Lung (tissue), 12 donors: ENCODE data around the gene CNTFR. TPM values are rescaled to one million over a fixed set of nuclear protein-coding genes. Genes with fewer than 3 reads are reported as not detected.

Experiments used
- ATAC-seq: fragments of 200-7000 bp; cut with Tn5 transposase; one replicate; pipeline ENCODE4 v1.9.1; 2020; ENCODE audit warnings: moderate number of reproducible peaks; ENCODE audit not compliant: insufficient read depth, low FRiP score
- DNase-seq, 3 donors: peaks; one replicate each; pipeline ENCODE4 v3.0.0-alpha.2; 2013 to 2017
- H3K27ac ChIP-seq, 2 donors: one replicate each; pipeline ENCODE4 v1.5.1; 2013; ENCODE audit warnings: mild to moderate bottlenecking in 2 of 2, moderate library complexity in 2 of 2, control low read depth in 1 of 2, inconsistent platforms in 1 of 2, low read depth in 1 of 2, low read length in 1 of 2
- H3K27me3 ChIP-seq, 3 donors: one replicate each; pipeline ENCODE4 v1.5.1; 2013; ENCODE audit warnings: low read length in 2 of 3; ENCODE audit not compliant: control insufficient read depth in 3 of 3, insufficient read depth in 3 of 3
- H3K36me3 ChIP-seq, 4 donors: one replicate each; pipeline ENCODE4 v1.5.1; 2013; ENCODE audit warnings: low read length in 4 of 4, mild to moderate bottlenecking in 1 of 4, moderate library complexity in 1 of 4; ENCODE audit not compliant: control insufficient read depth in 4 of 4, insufficient read depth in 4 of 4
- H3K4me1 ChIP-seq, 5 donors: one replicate each; pipeline ENCODE4 v1.5.1; 2013; ENCODE audit warnings: low read length in 5 of 5, mild to moderate bottlenecking in 2 of 5, moderate library complexity in 1 of 5; ENCODE audit not compliant: control insufficient read depth in 5 of 5, insufficient read depth in 5 of 5
- H3K4me3 ChIP-seq: one replicate; pipeline ENCODE4 v1.5.1; 2013; ENCODE audit warnings: mild to moderate bottlenecking, control low read depth, moderate library complexity
- H3K9ac ChIP-seq, 2 donors: one replicate each; pipeline ENCODE4 v1.5.1; 2013; ENCODE audit warnings: low read length in 2 of 2, control low read depth in 1 of 2; ENCODE audit not compliant: insufficient read depth in 1 of 2
- H3K9me3 ChIP-seq, 4 donors: one replicate each; pipeline ENCODE4 v1.5.1; 2013; ENCODE audit warnings: low read length in 3 of 4, mild to moderate bottlenecking in 1 of 4, moderate library complexity in 1 of 4; ENCODE audit not compliant: control insufficient read depth in 4 of 4, insufficient read depth in 3 of 4
- WGBS, 2 donors: extraction: QIAGEN DNeasy Blood & Tissue Kit; methylation state at CpG; one replicate each; pipeline ENCODE4 v1.1.7; 2013; 5-methylcytosine and 5-hydroxymethylcytosine counted together
- polyA plus RNA-seq, 2 donors: library from polyadenylated mRNA; stranded (reverse); fragments of 200-250 nt; gene quantifications; one replicate each; pipeline ENCODE4 v1.2.1, GENCODE V29; 2013
- total RNA-seq, 2 donors: library from RNA; depleted of rRNA in 1 of 2; stranded (reverse); fragments of >200 nt in 1 of 2; gene quantifications; one replicate each; pipeline ENCODE4 v1.2.1, GENCODE V29; 2014 to 2021
- TF ChIP-seq, protein P1 (sequence below): IDR thresholded peaks from 2 replicates; pipeline ENCODE4 v1.5.1; 2012; ENCODE audit warnings: mild to moderate bottlenecking; ENCODE audit errors: control extremely low read depth, extremely low read depth
- donor health status: control.
- donor health status: control.
- donor health status: Bipolar disorder and iron deficiency.
- donor health status: healthy.
- donor health status: DM: yes; HTN: yes; CAD: no.

Gene CNTFR
- total and polyA plus RNA-seq, 4 donors: 0.42 to 3.3 (median 1.3) TPM

DNA sequence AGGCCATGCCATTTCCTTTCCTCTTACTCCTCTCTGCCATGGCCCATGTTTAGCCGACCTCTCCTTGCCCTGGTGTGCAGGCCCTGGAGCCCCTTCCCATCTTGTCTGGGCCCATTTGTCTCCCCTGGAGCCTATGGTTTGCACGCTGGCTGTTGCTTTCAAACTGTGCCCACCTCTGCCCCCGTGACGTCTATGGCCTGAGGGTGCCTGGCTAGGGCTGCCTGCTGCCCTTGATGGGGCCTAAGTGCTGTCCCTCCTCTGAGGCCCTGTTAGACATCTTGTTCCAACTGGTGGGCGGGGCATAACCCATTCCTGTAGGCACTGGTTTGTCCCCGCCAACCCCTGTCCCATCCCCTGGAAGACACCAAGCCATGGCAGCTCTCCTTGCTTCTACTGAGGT lies 44.0 kb downstream of the CNTFR start:
- ATAC-seq (no peak), DNase-seq (no peak)
- no peak overlapping the region for H3K9ac ChIP-seq
- peaks cover 0 to 5% (median 0%) of the 10 kb centered on the region in 3 donors for H3K27me3 ChIP-seq
- H3K4me1 ChIP-seq: peaks cover 0 to 6% (median 0%) of the 10 kb centered on the region in 5 donors
- H3K4me3 ChIP-seq: no peak overlapping the region
- TF ChIP-seq, protein P1, sequence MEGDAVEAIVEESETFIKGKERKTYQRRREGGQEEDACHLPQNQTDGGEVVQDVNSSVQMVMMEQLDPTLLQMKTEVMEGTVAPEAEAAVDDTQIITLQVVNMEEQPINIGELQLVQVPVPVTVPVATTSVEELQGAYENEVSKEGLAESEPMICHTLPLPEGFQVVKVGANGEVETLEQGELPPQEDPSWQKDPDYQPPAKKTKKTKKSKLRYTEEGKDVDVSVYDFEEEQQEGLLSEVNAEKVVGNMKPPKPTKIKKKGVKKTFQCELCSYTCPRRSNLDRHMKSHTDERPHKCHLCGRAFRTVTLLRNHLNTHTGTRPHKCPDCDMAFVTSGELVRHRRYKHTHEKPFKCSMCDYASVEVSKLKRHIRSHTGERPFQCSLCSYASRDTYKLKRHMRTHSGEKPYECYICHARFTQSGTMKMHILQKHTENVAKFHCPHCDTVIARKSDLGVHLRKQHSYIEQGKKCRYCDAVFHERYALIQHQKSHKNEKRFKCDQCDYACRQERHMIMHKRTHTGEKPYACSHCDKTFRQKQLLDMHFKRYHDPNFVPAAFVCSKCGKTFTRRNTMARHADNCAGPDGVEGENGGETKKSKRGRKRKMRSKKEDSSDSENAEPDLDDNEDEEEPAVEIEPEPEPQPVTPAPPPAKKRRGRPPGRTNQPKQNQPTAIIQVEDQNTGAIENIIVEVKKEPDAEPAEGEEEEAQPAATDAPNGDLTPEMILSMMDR: no peak
- H3K36me3 ChIP-seq: no peaks in the 10 kb centered on the region
- no peaks in the 10 kb centered on the region for H3K9me3 ChIP-seq
- WGBS, 2 donors: 89 to 91% methylated on average over 6 of the region's 6 CpGs
- H3K27ac ChIP-seq: no peak overlapping the region

DNA sequence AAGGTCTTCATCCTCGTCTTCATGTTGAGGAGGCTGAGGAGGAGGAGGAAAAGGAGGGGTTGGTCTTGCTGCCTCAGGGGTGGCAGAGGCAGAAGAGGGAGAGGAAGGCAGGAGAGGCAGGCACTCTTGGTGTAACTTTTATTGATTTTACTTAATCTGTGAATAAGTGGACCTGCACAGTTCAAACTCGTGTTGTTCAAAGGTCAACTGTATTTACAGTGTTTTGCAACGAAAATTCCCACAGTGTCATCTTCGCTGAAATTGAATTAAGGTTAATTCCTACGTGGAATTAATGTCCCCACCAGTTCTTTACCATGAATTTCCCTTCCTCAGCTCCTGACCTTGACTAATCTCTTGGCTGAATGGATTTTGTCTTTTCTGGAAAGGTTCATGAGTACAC lies 45.5 kb downstream of the CNTFR start:
- 56 to 74% methylated on average over 5 of the region's 5 CpGs for WGBS, 2 donors
- Histone ChIP-seq H3K9me3 (no peaks in the 10 kb centered on the region), H3K4me1 (peaks cover 0 to 6% (median 0%) of the 10 kb centered on the region in 5 donors), H3K36me3 (no peaks in the 10 kb centered on the region), H3K4me3 (no peak overlapping the region), H3K27ac (no peak overlapping the region), H3K9ac (no peak overlapping the region), H3K27me3 (peaks cover 0 to 5% (median 0%) of the 10 kb centered on the region in 3 donors)
- DNase-seq: no peak
- TF ChIP-seq, protein P1: no peak
- ATAC-seq: no peak

GRCh38 chr9:34541540-34541939 lies 48.0 kb downstream of the CNTFR start:
- H3K9me3 ChIP-seq: no peaks in the 10 kb centered on the region
- H3K4me3 ChIP-seq: no peak overlapping the region
- DNase-seq: no peak
- no peaks in the 10 kb centered on the region for H3K4me1 ChIP-seq
- H3K27me3 ChIP-seq: peaks cover 0 to 5% (median 3%) of the 10 kb centered on the region in 3 donors
- H3K9ac ChIP-seq: no peak overlapping the region
- H3K27ac ChIP-seq: no peak overlapping the region
- no peaks in the 10 kb centered on the region for H3K36me3 ChIP-seq
- WGBS, 2 donors: 74 to 78% methylated on average over 7 of the region's 7 CpGs
- TF ChIP-seq, protein P1: no peak
- no peak for ATAC-seq

DNA sequence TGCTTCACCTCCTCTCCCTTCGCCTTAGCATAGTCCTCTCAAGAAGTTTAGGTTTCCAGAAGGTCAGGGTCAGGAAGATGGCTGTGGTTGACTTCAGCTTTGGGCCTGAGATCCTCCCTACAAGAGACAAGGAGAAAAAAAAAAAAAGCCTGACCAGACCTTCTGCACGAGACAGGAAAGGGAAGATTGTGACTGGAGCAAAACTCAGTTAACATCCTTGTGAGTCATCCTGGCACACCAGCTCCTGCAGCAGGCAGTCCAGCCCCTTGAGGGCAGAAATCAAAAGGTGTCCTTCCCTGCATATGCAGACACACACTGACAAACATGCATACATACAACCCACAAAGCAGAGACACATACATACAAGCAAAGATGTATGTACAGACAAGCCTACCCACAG lies 48.7 kb downstream of the CNTFR start:
- WGBS, 2 donors: 57 to 62% methylated on average over 2 of the region's 2 CpGs
- TF ChIP-seq, protein P1: no peak
- H3K4me3 ChIP-seq: no peak overlapping the region
- no peaks in the 10 kb centered on the region for H3K36me3 ChIP-seq
- no peaks in the 10 kb centered on the region for H3K4me1 ChIP-seq
- no peak overlapping the region for H3K27ac ChIP-seq
- H3K9me3 ChIP-seq: no peaks in the 10 kb centered on the region
- DNase-seq (no peak), ATAC-seq (no peak)
- no peak overlapping the region for H3K9ac ChIP-seq
- H3K27me3 ChIP-seq: peaks cover 0 to 5% (median 3%) of the 10 kb centered on the region in 3 donors
